SU-DHL-6 (cell line): ENCODE measurements around the gene GTF2F2.

Experiments
- H2AFZ ChIP-seq: fragments of 200-600 bp; sonication (generic); 2 replicates; pipeline ENCODE4 v1.6.1; 2014; ENCODE audit warnings: low read depth, mild to moderate bottlenecking, moderate library complexity, mixed read lengths, antibody characterized with exemption, low read length; ENCODE audit not compliant: severe bottlenecking
- H3F3A ChIP-seq: fragments of 200-600 bp; shearing (Covaris generic); 2 replicates; pipeline ENCODE4 v1.6.0; 2016; ENCODE audit warnings: antibody characterized with exemption, mild to moderate bottlenecking; ENCODE audit not compliant: insufficient read depth
- H3K27ac ChIP-seq: fragments of 200-600 bp; sonication (generic); 2 replicates; pipeline ENCODE4 v1.5.1; 2016; ENCODE audit warnings: low read depth, mild to moderate bottlenecking, low read length, moderate library complexity, mixed read lengths
- H3K27me3 ChIP-seq: fragments of 200-600 bp; sonication (generic), shearing (Covaris generic); 2 replicates; pipeline ENCODE4 v1.6.0; 2014; ENCODE audit warnings: mild to moderate bottlenecking, low read length
- H3K36me3 ChIP-seq: fragments of 200-600 bp; sonication (generic); 2 replicates; pipeline ENCODE4 v1.6.1; 2014; ENCODE audit warnings: mild to moderate bottlenecking, low read length, mixed read lengths
- H3K4me2 ChIP-seq: fragments of 300-600, 200-600 bp; shearing (Covaris generic), sonication (generic); 2 replicates; pipeline ENCODE4 v1.6.0; 2014; ENCODE audit warnings: low read length, low read depth, mild to moderate bottlenecking; ENCODE audit not compliant: poor library complexity, severe bottlenecking
- H3K4me3 ChIP-seq: fragments of 200-600 bp; sonication (generic); 2 replicates; pipeline ENCODE4 v1.5.1; 2014; ENCODE audit warnings: antibody characterized with exemption, low read length, mild to moderate bottlenecking, mixed read lengths; ENCODE audit not compliant: insufficient read depth, poor library complexity, severe bottlenecking
- H3K79me2 ChIP-seq: fragments of 200-600 bp; sonication (generic); 2 replicates; pipeline ENCODE4 v1.6.1; 2014; ENCODE audit warnings: mild to moderate bottlenecking, low read length, moderate library complexity; ENCODE audit not compliant: insufficient read depth
- H3K9ac ChIP-seq: fragments of 200-600 bp; sonication (generic); 2 replicates; pipeline ENCODE4 v1.7.0; 2014; ENCODE audit warnings: mild to moderate bottlenecking, low read length
- H3K9me2 ChIP-seq: fragments of 200-600 bp; sonication (generic); replicated peaks from 2 replicates; pipeline ENCODE4 v1.6.1; 2014; ENCODE audit warnings: low read length; ENCODE audit not compliant: insufficient read depth
- H3K9me3 ChIP-seq: fragments of 200-600 bp; sonication (generic); 2 replicates; pipeline ENCODE4 v1.6.1; 2014; ENCODE audit warnings: low read length, mixed read lengths; ENCODE audit not compliant: insufficient read depth
- H4K20me1 ChIP-seq: fragments of 200-600 bp; sonication (generic); 2 replicates; pipeline ENCODE4 v1.6.1; 2014; ENCODE audit warnings: low read depth, mild to moderate bottlenecking, antibody characterized with exemption, low read length, moderate library complexity, mixed read lengths
- CTCF ChIP-seq: fragments of 200-600 bp; sonication (generic); IDR thresholded peaks from one replicate; pipeline ENCODE4 v1.5.1; 2017; ENCODE audit warnings: antibody characterized with exemption, mild to moderate bottlenecking, low read length, moderate library complexity; ENCODE audit not compliant: insufficient read depth, poor library complexity, severe bottlenecking
- EZH2phosphoT487 ChIP-seq: fragments of 200-600 bp; sonication (generic), shearing (Covaris generic); conservative IDR thresholded peaks from 2 replicates; pipeline ENCODE4 v1.6.1; 2018; ENCODE audit warnings: mild to moderate bottlenecking, antibody characterized with exemption, low read length, moderate library complexity, mixed read lengths

Gene GTF2F2

GRCh38 chr13:45078003-45078402, 42.3 kb upstream of the GTF2F2 start:
- no peak overlapping the region for H3K4me2 ChIP-seq
- H2AFZ ChIP-seq, result no peak overlapping the region
- H3K9me2 ChIP-seq, result no peaks in the 10 kb centered on the region
- H3K79me2 ChIP-seq, result no peaks in the 10 kb centered on the region
- no peaks in the 10 kb centered on the region for H4K20me1 ChIP-seq
- no peak overlapping the region for H3K9ac ChIP-seq
- TF ChIP-seq CTCF (no peak), EZH2phosphoT487 (no peak)
- no peaks in the 10 kb centered on the region for H3F3A ChIP-seq
- no peaks in the 10 kb centered on the region for H3K36me3 ChIP-seq
- H3K27ac ChIP-seq, result no peak overlapping the region
- no peaks in the 10 kb centered on the region for H3K27me3 ChIP-seq
- H3K4me3 ChIP-seq, result no peak overlapping the region
- no peaks in the 10 kb centered on the region for H3K9me3 ChIP-seq

- Histone ChIP-seq H2AFZ (no peak overlapping the region), H3K79me2 (no peaks in the 10 kb centered on the region)
- TF ChIP-seq CTCF, result no peak
- TF ChIP-seq EZH2phosphoT487, result no peak
Measured at GRCh38 chr13:45082964-45083363, 37.3 kb upstream of the GTF2F2 start.

GRCh38 chr13:45084515-45084914, 35.8 kb upstream of the GTF2F2 start:
- H3K79me2 ChIP-seq, result no peaks in the 10 kb centered on the region
- no peaks in the 10 kb centered on the region for H4K20me1 ChIP-seq
- H3K9me2 ChIP-seq, result no peaks in the 10 kb centered on the region
- H3K4me2 ChIP-seq, result no peak overlapping the region
- H3K36me3 ChIP-seq, result no peaks in the 10 kb centered on the region
- H3K4me3 ChIP-seq, result no peak overlapping the region
- H3K9ac ChIP-seq, result no peak overlapping the region
- no peaks in the 10 kb centered on the region for H3F3A ChIP-seq
- H3K27ac ChIP-seq, result no peak overlapping the region
- TF ChIP-seq CTCF, result no peak
- no peak for TF ChIP-seq EZH2phosphoT487
- H3K9me3 ChIP-seq, result no peaks in the 10 kb centered on the region
- H3K27me3 ChIP-seq, result no peaks in the 10 kb centered on the region
- H2AFZ ChIP-seq, result no peak overlapping the region

More at GRCh38 chr13:45082964-45083363, 37.3 kb upstream of the GTF2F2 start:
- Histone ChIP-seq H4K20me1 (no peaks in the 10 kb centered on the region), H3K9me3 (no peaks in the 10 kb centered on the region), H3K36me3 (no peaks in the 10 kb centered on the region), H3K4me2 (no peak overlapping the region), H3K4me3 (no peak overlapping the region), H3K27me3 (no peaks in the 10 kb centered on the region), H3K27ac (no peak overlapping the region), H3F3A (no peaks in the 10 kb centered on the region), H3K9ac (no peak overlapping the region), H3K9me2 (no peaks in the 10 kb centered on the region)
